HG03066 (cell line): Measurements from ENCODE around the gene LPP.

Experiments used
- ATAC-seq: cut with Tn5 transposase; IDR thresholded peaks from one replicate; pipeline ENCODE4 v1.9.1; 2021; ENCODE audit warnings: low read depth; ENCODE audit not compliant: unreplicated experiment

Gene LPP

DNA sequence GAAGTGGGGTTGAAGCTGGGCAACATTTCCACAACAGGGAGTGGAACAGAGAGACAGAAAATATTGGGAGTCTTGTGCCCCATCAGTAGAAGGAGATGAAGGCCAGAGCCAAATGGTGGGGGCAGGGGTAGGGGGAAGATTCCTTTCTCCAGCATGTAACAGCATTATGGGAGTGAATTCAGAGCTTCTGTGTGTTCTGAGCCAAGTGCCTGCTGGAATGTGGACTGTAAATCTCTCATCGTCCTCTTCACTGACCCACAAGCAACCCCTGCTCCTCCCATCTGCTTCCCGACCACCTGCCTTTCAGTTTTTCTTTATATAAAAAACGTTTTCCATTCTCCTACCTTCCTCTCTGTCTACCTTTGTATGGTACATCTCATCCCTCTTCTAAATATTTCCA is 673.6 kb downstream of the LPP start:
- no peak for ATAC-seq

DNA sequence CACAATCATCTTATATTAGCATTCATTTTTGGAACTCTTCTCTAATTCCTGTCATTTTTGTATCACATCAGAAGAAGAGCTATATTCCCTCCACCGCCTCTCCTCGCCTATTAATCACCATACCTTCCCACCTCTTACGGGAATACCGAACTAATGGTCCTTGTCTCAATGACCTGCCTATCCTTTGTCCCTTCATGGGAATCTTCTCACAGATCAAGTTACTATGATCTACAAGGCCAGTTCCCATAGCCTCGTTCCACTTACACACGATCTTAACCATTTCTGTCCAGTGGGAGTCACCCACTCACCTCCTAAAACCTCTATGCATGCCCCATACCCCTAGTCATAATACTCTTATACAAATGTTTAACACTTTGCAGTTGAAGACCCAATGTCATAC is 675.2 kb downstream of the LPP start:
- ATAC-seq: no peak

GRCh38 chr3:188829576-188829975 is 675.6 kb downstream of the LPP start:
- no peak for ATAC-seq

- no peak for ATAC-seq
Observed at GRCh38 chr3:188830893-188831292, 676.9 kb downstream of the LPP start.

DNA sequence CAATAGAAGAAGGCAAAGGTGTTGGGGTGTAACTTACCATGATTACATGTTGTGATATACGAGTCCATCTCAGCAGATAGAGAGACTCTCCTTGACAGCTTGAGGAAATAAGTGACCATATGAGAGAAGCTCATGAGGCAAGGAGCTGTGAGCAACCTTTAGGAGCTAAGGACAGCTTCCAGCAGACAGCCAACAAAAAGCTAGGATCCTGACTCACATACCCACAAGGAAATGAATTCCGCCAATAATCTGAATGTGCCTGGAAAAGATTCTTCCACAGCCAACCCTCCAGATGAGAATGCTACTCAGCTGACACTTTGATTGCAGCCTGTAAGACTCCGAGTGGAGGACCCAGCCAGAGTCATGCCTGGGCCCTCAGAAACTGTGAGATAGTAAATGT is 678.2 kb downstream of the LPP start:
- no peak for ATAC-seq

- no peak for ATAC-seq
Observed at GRCh38 chr3:188832961-188833721, 679.2 kb downstream of the LPP start.

- no peak for ATAC-seq
Observed at GRCh38 chr3:188834349-188834748, 680.4 kb downstream of the LPP start.

GRCh38 chr3:188839187-188839695 is 685.3 kb downstream of the LPP start:
- no peak for ATAC-seq

GRCh38 chr3:188840290-188840689 is 686.3 kb downstream of the LPP start:
- ATAC-seq: no peak

GRCh38 chr3:188841906-188842305 is 687.9 kb downstream of the LPP start:
- ATAC-seq: no peak

DNA sequence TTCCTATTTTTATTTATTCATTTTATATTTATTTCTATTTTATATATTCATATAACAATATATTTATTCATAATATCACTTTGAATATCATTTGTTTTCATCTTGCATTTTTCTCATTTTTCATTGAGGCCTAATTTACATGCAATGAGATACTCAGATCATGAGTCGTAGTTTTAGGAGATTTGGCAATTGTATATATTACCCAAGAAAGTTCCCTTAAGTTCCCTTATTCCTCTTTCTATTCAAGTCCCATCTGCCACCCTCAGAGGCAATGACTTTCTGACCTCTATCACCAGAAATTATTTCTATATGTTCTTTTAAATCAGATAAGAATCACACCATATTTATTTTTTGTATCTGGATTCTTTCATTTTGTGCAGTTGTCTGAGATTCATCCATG is 688.7 kb downstream of the LPP start:
- no peak for ATAC-seq

GRCh38 chr3:188844096-188844495 is 690.1 kb downstream of the LPP start:
- ATAC-seq: no peak

DNA sequence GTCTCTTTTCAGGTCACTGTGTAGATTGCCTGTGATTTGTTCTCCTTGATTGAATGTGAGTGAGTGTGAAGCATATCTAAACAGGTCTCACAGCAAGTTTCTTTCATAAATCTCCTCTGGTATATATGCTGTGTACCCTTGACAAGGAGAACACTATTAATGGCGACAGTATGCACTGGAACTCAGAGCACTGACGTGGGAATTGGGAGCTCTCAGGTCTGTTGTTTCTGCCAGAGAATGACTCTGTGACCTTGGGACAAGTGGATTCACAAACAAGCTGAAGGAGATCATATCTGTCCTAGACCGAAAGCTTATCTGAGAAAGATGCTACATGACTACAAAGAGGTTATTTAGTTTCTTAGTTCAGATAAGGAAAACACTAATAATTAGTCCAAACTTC is 691.6 kb downstream of the LPP start:
- no peak for ATAC-seq

DNA sequence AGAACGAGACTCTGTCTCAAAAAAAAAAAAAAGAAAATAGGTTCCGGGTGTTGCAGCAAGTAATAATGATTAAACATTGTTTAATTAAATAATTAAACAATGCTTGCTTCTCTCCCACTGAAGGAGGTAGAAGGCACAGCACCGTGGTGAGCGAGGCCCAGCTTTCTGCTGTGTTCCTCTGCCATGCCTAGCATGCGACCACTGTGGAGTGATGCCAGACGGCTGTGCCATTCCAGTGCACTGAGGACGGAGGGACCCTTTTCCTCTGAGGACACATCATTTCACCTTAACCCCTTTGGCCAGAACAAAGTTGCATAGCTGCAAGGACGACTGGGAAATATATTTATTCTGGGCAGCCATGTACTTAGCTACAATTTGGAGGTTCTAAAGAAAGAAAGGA is 695.0 kb downstream of the LPP start:
- ATAC-seq: no peak

DNA sequence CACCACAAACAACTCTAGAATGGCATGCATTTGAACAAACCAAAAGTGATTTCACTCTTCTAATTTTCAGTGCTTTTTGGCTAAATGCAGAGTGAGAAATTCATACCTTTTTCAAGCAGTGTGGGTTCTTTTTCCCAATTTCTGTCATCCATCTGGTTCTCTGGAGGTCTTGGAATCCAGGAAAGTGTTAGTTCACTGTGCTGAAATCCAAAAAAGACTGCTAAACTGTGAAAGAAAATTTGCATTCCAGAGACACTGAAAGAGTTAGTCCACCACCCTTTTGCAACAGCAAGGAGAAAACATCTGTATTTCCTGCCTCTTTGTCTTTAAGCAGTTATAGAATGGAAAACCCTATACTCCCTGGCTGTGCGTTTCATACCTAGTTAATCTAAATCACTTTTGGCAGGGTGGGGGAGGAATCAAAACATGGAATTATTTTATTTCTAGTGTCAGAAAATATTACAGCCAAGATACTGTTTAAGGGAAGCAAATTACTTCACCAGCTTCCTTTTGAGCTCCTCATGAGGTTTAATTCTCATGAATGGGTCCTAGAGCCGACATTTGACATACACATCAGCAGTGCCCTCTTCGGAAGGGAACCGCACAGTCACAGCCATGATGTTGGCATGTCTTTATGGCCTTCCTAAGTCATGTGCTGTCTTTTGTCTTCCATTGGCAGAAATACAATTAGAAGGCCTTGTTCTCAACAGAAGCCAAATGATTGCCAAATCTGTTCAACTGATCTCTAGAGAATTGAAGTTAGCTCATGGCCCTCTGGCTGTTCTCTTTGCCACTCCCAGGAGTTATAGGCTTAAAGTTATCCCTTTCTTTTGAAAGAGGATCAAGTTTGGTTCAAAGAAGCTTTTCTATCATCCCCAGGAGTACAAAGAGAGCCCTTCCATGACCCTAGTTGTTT is 700.2 kb downstream of the LPP start:
- no peak for ATAC-seq

GRCh38 chr3:188854772-188855149 is 700.8 kb downstream of the LPP start:
- ATAC-seq: no peak

- ATAC-seq: no peak
Observed at GRCh38 chr3:188855675-188856074, 701.7 kb downstream of the LPP start.

DNA sequence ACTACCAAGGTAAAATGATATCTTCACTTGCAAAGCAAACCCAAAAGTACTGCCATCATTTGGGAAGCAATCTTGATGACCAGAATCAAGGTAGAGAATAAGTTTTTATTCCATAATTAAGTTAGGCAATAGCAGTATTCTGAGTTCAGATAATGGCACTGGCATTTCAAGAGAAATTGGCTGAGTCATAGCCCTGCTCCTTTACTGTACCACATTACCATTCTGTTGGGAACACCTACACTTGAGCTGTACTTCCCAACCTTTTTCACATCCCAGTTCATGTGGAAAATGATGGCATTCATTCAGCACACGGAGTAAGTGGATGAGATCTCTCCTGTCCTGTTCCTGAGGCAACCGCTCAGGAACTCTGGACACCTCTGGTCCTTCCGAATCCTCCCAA is 706.2 kb downstream of the LPP start:
- no peak for ATAC-seq

- no peak for ATAC-seq
Observed at GRCh38 chr3:188861842-188862744, 708.1 kb downstream of the LPP start.

- ATAC-seq: no peak
Observed at GRCh38 chr3:188863999-188864406, 710.0 kb downstream of the LPP start.
